Mononuclear cell (primary cell): ENCODE measurements around the gene VDAC1. TPM values are rescaled to one million over a fixed set of nuclear protein-coding genes. Genes with fewer than 3 reads are reported as not detected.
"Not testable (repeated sequence)": the region's sequence is repeated elsewhere in the genome, so short reads cannot be mapped to it uniquely, and the experiment has no call there.

Experiments used
- H3K27me3 ChIP-seq: 2 replicates; pipeline ENCODE4 v1.6.0; 2011; ENCODE audit warnings: low read length, control low read depth; ENCODE audit not compliant: insufficient read depth
- H3K4me1 ChIP-seq: 2 replicates; pipeline ENCODE4 v1.5.1; 2011; ENCODE audit warnings: mild to moderate bottlenecking, low read length, control low read depth; ENCODE audit not compliant: insufficient read depth
- H3K4me3 ChIP-seq: 2 replicates; pipeline ENCODE4 v1.5.1; 2011; ENCODE audit warnings: mild to moderate bottlenecking, low read length, moderate library complexity
- H3K9me3 ChIP-seq: 2 replicates; pipeline ENCODE4 v1.5.1; 2011; ENCODE audit warnings: low read depth, mild to moderate bottlenecking, control low read depth, low read length
- total RNA-seq: library from RNA; depleted of rRNA; stranded (reverse); fragments of >200 nt; gene quantifications from one replicate; pipeline ENCODE4 v1.2.3, GENCODE V29; 2012

The VDAC1 gene
- total RNA-seq, 1 donor: 94.9 TPM

GRCh38 chr5:133993185-133993936 lies 11.4 kb downstream of the VDAC1 start:
- Histone ChIP-seq H3K9me3 (no peaks in the 10 kb centered on the region), H3K4me1 (peaks cover 13% of the 10 kb centered on the region), H3K4me3 (no peak overlapping the region), H3K27me3 (no peaks in the 10 kb centered on the region)

DNA sequence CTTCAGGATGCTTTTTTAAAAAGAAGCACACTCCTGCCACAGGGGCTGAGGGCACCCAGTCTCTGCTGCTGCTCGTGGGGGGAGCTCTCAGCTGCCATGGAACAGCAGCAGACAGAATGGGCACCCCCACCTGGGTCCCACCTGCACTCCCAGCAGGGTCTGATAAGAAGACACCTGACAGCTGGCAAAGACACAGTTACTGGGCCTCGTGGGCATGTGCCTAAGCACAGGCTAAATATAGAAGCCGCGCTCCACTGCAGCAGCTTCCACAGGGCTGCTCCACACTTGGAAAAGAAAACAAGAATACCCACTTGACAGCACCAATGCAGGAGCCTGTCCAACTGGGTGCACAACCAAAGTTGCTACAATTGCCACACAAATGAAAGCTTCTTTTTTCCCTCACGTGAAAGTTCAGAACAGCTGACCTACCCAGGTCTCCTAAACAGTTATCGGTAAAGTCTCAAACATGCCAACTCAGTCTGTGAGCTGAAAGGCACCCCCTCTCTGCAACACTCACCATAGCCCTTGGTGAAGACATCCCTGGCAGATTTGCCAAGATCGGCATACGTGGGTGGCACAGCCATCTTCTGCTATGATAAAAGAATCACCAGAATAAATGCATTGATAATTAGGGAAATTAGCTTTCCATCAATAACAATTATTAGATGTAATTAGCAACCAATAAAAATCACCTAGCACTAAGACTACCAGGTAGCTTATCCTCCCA lies 12.2 kb downstream of the VDAC1 start:
- H3K27me3 ChIP-seq: no peaks in the 10 kb centered on the region
- H3K9me3 ChIP-seq: no peaks in the 10 kb centered on the region
- no peak overlapping the region for H3K4me3 ChIP-seq
- H3K4me1 ChIP-seq: peaks cover 13% of the 10 kb centered on the region

DNA sequence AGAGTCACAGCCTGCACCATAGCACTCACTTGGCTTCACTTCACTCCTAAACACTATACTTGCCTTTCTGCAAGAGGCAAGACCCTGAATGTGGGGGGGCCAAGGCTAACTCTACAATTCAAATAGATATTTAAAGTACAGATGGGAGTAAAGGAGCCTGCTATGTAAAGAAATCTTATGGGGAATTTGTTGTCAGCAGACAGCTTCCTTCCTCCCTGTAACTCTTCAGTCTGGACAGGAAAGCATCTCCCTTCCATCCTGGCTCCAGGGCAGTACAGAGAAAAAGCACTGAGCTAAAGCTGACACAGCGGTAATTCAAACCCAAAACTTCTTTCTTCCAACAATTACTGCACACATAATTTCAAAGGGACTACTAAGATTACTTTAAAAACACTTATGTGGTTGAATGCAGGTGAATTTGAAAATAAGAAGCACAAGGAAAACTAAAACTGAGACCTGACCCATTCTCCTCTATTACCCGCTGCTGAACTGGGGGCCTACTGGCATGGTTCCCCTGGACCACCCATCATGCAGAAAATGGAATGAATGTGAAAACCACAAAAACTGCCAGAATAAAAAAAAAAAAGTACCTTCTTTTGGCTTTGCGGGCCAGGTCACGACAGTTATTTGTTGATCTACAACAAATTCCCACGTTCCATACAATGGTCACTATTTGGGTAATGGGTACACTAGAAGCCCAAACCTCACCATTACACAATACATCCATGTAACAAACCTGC lies 13.4 kb downstream of the VDAC1 start:
- Histone ChIP-seq H3K4me1 (peaks cover 6% of the 10 kb centered on the region), H3K4me3 (no peak overlapping the region), H3K27me3 (no peaks in the 10 kb centered on the region), H3K9me3 (no peaks in the 10 kb centered on the region)

GRCh38 chr5:133990396-133990795 lies 14.4 kb downstream of the VDAC1 start:
- Histone ChIP-seq H3K4me3 (no peak overlapping the region), H3K9me3 (no peaks in the 10 kb centered on the region), H3K4me1 (no peaks in the 10 kb centered on the region), H3K27me3 (no peaks in the 10 kb centered on the region)

DNA sequence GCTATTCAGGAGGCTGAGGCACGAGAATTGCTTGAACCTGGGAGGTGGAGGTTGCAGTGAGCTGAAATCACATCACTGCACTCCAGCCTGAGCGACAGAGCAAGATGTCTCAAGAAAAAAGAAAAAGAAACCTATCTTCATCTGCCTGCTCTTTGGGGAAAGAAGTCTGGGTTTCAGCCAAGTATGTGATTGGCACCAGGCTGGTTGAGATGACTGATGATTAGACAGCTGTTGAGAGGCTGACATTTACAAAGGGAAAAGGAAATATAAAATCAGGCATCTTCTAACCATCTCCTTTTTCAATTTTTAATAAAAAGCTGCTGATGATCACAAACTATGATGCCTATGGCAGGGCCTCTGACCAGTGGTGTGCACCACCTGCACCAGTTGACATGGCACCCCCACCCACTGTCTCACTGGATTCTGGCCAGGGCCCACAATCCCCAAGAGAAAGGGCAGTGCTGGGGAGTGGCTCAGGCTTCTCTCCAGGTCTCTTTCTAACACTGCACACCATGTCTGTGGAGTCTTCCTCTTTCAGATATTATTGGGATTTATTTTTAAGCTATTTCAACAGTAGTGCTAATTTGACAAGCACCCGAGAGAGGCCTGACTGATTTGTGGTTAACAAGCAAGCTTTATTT lies 19.1 kb downstream of the VDAC1 start:
- Histone ChIP-seq H3K4me1 (no peaks in the 10 kb centered on the region), H3K9me3 (no peaks in the 10 kb centered on the region), H3K4me3 (no peak overlapping the region), H3K27me3 (no peaks in the 10 kb centered on the region)

DNA sequence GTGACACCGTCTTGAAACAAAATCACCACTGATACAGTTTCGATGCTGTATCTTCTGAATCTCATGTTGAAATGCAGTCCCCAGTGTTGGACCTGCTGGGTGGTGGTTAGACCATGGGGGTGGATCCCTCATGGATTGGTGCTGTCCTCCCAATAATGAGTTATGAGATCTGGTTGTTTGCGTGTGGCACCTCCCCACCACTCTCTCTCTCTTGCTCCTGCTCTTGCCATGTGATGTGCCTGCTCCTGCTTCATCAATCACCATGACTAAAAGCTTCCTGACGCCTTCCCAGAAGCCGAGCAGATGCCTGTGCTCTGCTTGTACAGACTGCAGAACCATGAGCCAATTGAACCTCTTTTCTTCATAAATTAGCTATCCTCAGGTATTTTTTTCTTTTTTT lies 21.1 kb downstream of the VDAC1 start:
- no peaks in the 10 kb centered on the region for H3K4me1 ChIP-seq
- no peaks in the 10 kb centered on the region for H3K9me3 ChIP-seq
- no peak overlapping the region for H3K4me3 ChIP-seq
- H3K27me3 ChIP-seq: no peaks in the 10 kb centered on the region

DNA sequence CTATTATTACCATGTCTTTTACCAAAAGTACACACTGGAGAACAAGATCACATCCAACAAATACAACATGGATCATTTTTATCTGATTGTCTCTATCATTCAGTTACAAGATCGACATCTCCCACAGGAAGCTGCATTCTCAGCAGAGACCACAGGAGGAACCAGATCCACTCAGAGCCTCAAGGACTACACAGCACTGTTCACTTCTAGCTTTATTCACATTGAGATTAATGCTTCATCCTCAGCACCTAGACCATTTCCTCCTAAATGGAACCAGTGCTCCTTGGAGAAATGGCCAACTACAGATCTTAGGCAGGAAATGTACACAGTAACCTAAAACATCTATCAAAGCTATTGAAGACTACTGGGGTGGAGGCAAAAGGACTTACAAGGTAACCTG lies 23.1 kb downstream of the VDAC1 start:
- no peaks in the 10 kb centered on the region for H3K4me1 ChIP-seq
- no peaks in the 10 kb centered on the region for H3K27me3 ChIP-seq
- H3K9me3 ChIP-seq: no peaks in the 10 kb centered on the region
- H3K4me3 ChIP-seq: no peak overlapping the region

DNA sequence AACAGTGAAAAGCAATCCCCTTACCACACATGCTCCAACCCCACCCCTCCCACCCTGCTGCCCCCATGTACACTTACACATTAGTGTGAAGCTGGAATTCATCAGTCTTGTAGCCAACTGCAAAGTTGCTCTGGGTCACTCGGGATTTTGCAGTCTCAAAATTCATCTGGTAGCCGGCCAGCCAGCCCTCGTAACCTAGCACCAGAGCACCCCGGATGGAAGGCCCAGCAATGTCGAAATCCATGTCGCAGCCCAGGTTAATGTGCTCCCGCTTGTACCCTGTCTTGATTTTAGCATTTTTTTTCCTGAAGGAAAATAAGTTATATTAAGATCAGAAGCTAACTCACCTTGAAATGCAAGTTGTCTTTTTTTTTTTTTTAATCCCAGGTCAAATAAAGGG lies 24.1 kb downstream of the VDAC1 start:
- Histone ChIP-seq H3K4me1 (no peaks in the 10 kb centered on the region), H3K4me3 (no peak overlapping the region), H3K27me3 (no peaks in the 10 kb centered on the region), H3K9me3 (no peaks in the 10 kb centered on the region)

DNA sequence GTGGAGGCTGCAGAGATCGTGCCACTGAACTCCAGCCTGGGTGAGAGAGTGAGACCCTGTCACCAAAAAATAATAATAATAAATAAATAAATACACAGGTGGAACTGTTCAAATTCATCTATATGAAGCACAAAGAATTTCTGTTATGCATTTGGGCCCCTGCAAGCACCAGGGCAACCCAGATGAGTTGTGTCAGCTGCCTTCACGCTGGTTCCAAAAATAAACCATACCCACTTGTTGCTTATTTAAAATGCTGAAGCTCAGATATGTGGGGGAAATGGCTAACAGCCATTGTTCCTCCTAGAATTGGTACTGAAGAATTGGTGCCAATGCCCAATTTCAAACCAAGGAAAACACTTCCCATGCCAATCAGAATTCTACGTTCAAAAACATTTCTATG lies 25.8 kb downstream of the VDAC1 start:
- Histone ChIP-seq H3K4me1 (no peaks in the 10 kb centered on the region), H3K9me3 (no peaks in the 10 kb centered on the region), H3K27me3 (no peaks in the 10 kb centered on the region), H3K4me3 (no peak overlapping the region)

- Histone ChIP-seq H3K9me3 (no peaks in the 10 kb centered on the region), H3K4me1 (no peaks in the 10 kb centered on the region), H3K27me3 (no peaks in the 10 kb centered on the region), H3K4me3 (no peak overlapping the region)
Observed at GRCh38 chr5:133977858-133978257, 26.9 kb downstream of the VDAC1 start.

DNA sequence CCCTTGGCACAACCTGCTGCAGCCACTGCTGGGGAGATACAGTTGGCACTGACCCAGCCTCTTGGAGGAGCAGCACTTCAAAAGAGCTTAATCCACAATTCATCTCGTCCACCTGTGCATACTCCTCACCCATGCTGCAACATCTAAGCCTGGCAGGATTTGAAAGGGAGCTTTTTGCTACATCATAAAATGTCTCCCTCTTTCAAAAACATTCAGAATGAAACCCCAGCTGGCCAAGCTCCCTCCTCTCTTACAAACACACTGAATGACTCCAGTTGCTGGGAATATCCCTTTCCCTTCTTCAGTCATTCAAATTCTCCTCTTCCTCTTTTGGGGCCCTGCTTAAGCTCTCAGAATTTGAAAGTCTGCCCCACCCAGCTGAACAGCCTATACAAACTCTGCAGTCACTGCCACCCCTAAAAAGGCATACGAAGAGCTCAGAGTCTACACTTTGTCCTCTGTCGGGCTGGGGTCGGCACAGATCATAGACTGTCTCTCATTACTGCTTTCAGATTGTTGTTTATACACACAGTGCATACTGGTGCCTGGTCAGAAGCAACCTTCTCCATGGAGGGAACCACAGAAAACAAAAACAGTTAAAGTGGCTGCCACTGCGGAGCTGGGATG lies 27.5 kb downstream of the VDAC1 start:
- H3K4me3 ChIP-seq: no peak overlapping the region
- H3K4me1 ChIP-seq: no peaks in the 10 kb centered on the region
- no peaks in the 10 kb centered on the region for H3K27me3 ChIP-seq
- no peaks in the 10 kb centered on the region for H3K9me3 ChIP-seq

DNA sequence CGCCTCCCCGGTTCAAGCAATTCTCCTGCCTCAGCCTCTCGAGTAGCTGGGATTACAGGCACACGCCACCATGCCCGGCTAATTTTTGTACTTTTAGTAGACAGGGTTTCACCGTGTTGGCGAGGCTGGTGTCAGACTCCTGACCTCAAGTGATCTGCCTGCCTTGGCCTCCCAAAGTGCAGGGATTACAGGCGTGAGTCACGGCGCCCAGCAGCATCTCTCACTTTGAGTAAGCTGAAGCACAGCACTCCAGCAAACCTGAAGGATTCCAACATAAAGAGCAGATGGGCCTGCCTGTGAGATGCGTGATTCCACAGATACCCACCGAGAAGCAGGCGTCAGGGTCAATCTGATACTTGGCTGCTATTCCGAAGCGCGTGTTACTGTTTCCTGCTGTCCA lies 29.2 kb downstream of the VDAC1 start:
- not testable (repeated sequence) for H3K4me3 ChIP-seq, H3K9me3 ChIP-seq, H3K4me1 ChIP-seq, H3K27me3 ChIP-seq

GRCh38 chr5:133974142-133974541 lies 30.6 kb downstream of the VDAC1 start:
- H3K27me3 ChIP-seq: no peaks in the 10 kb centered on the region
- no peak overlapping the region for H3K4me3 ChIP-seq
- no peaks in the 10 kb centered on the region for H3K9me3 ChIP-seq
- H3K4me1 ChIP-seq: peaks cover 12% of the 10 kb centered on the region

- no peaks in the 10 kb centered on the region for H3K9me3 ChIP-seq
- no peak overlapping the region for H3K4me3 ChIP-seq
- H3K27me3 ChIP-seq: no peaks in the 10 kb centered on the region
- H3K4me1 ChIP-seq: peaks cover 24% of the 10 kb centered on the region
Observed at GRCh38 chr5:133970325-133970909, 34.4 kb downstream of the VDAC1 start.
